Activated T-cell treated with anti-CD3 and anti-CD28 coated beads for 24 hours (primary cell): ENCODE measurements around the gene RFFL.

Experiments
- DNase-seq: peaks from one replicate; pipeline ENCODE4 v3.0.0-alpha.2; 2020; ENCODE audit warnings: low read depth

Gene RFFL

GRCh38 chr17:35080536-35080935, 17.0 kb upstream of the RFFL start:
- DNase-seq = no peak

DNA sequence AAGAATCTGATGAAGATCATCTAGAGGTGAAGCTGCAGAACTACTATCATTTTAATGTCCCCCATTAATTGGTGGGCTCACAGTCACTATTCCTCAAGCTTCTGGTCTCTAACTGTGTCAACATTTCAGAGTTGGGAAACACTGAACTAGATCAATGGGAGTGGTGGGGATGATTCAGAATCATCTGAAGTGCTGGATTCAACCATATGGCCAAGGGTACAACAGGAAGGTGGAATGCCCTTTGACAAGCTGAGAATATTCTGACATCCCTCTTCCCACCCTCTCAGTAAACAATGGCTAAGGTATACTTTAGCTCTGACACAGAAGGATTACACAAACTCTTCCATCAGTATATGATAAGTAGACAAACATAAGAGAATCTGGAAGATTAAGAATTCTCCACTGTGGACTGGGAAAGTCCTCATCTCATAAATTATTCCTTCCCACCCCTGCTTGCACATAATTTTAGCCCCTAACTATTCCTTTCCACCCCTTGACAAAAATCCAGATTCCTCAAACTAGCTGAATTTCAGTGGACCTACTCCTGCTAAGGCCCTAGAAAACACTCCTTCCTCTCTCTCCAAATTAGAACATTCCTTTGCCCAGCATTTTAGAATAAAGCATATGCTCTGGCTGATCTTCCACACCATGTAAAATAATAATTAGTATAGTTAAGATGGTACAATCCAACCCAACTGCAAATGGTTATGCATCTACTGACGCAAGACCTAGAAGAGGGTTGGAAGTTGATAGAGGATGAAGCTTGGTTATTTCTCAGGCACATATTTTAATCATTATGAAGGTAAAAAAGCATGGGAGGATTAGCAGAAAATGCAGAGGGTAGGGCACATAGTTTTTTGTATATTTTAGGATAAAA, 16.3 kb upstream of the RFFL start:
- no peak for DNase-seq

- no peak for DNase-seq
Measured at GRCh38 chr17:35076874-35077273, 13.4 kb upstream of the RFFL start.

GRCh38 chr17:35074711-35075707, 11.5 kb upstream of the RFFL start:
- no peak for DNase-seq

DNA sequence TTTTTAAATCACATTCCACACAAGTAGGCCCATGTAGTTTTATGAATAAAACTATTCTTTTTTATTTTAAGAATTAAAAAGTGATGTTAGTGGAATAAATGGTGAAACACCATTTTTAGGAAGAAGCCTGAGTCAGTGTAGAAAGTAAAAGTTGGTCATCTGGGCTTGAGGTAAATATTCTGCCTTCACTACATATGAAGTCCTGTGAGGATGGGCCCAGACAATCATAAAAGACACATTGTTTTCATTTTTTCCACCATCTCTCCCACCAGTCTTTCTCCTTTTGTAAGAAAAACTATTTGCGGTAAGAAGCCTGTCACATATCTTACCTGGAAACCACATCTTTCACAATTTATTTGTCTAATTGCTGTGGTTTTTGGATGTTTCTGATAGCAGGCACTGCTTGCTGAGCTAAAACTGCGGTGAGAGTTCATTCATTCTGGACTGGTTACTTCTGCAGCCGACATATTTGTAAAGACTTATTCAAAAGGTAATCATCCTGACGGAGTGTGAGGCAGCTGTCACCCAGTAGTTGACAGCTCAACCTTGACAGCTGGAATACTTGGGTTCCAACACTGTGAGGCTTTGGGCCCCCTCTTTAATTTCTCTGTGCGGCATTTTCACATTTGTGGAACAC, 10.6 kb upstream of the RFFL start:
- no peak for DNase-seq

DNA sequence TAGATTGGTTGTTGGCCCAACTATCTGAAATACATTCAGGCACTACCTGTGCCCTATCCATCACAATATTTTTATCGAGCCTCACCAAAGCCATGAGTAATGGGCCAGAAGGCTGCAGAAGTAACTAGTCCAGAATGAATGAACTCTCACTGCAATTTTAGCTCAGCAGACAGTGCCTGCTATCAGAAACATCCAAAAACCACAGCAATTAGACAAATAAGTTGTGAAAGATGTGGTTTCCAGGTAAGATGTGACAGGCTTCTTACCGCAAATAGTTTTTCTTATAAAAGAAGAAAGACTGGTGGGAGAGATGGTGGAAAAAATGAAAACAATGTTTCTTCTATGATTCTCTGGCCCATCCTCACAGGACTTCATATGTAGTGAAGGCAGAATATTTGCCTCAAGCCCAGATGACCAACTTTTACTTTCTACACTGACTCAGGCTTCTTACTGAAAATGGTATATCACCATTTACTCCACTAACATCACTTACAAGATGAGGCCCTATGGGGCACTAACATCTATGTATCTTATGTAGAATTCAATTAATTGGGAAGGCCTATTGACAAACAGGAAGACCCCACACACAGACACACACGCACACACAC, 9.8 kb upstream of the RFFL start:
- no peak for DNase-seq

GRCh38 chr17:35069311-35069710, 5.8 kb upstream of the RFFL start:
- DNase-seq = no peak

DNA sequence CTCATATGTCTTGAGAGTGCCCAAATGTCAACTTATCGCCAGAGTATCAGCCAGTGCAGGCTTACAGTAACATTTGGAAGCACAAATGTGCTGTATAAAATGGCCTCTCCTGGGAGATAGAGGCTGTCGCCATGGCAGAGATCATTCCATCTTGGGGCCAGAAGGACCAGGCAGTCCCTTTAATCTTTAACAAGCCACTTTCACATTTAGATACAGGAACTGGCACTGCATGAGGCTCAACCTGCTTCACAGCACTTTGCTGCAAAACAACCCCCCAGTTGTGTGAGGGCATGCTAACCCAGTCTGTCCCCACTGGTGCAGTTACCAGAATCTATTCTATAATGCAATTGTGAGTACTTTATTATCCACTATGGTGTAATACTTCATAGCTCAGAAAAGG, 4.7 kb upstream of the RFFL start:
- DNase-seq = no peak

- DNase-seq = no peak
Measured at GRCh38 chr17:35065880-35066279, 2.4 kb upstream of the RFFL start.

DNA sequence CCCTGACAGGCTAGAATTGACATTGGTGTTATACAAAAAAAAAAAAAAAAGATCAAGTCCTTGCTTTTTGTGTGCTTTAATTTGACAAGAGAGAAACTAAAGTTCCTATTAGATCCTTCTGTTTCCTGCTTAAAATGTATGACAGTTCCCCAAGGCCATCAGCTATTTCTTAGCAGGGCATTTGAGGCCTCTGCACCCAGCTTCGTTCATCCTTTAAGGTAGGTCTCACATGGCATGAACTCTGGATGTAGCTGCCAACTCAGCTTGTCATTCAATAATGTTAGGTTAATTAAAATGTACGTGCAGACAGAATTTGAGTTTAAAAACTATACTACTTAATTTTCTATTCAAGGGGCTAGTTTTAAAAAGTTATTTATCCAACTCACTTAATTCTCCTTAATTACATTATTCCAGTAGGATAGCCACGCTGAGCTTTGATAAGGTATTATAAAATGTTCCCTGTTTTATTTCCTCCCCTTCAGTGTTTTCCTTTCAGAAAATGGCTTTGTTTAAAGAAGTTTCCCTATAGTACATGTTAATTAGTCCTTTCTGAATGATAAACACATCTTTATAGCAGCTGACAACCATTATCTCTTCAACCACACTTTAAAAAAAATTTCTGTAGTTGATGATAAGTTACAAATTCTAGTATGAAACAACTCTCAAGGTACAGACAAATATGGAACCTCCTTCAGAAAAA, 1.2 kb upstream of the RFFL start:
- no peak for DNase-seq

- no peak for DNase-seq
Measured at GRCh38 chr17:35062308-35062707, 1.2 kb downstream of the RFFL start.

- DNase-seq = no peak
Measured at GRCh38 chr17:35057332-35057915, 6.1 kb downstream of the RFFL start.

DNA sequence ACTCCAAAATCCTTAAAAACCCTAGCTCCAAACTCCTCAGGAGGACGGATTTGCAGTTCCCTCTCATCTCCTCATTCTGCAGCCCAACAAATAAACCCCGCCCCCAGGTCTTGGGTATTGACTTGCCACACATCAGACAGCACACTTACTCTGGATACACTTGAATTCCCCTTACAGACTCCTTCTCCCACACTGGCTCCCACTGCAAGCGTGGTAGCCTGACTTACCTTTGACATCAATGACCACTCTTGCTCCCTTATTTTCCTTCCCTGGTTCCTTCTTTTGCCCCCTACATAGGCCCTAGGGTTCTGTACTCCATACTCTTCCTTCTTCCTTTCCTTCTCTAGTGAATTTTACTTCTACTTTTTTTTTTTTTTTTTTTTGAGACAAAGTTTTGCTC, 7.5 kb downstream of the RFFL start:
- DNase-seq = no peak

DNA sequence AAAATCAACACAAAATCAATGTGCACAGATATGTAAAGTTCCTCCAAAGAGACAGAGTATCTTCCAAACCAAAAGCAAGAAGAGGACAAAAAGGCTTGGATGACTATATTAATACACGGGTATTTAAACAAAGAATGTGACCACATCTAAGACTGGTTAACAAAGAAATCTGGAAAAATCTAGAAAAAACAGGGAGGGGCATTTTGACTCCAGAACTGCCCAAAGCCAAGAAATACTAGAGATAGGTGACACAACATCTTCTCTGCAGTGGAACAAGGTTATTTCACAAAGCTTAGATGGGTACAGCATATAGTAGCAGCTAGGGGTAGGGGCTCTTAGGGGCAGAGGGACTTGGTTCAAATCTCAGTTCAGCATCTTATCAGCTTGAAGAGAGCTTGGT, 10.3 kb downstream of the RFFL start:
- no peak for DNase-seq

DNA sequence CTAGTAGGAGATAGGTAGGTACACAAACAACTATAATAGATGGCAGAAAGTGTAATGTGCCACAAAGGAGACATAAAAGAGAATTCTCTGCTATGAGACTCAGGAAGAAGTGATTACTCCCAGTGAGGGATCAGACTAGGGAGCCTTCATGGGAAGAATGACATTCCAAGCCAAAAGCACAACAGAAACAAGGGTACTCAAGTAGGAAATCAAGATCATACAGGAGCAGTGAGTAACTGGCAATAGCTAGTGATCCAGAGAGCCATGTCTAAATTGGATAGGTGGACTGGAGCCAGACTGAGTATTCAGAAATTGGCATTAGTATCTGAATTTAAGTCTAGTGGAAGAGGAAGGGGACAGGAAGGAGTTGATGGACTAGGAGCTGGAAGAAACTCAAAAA, 10.7 kb downstream of the RFFL start:
- no peak for DNase-seq

DNA sequence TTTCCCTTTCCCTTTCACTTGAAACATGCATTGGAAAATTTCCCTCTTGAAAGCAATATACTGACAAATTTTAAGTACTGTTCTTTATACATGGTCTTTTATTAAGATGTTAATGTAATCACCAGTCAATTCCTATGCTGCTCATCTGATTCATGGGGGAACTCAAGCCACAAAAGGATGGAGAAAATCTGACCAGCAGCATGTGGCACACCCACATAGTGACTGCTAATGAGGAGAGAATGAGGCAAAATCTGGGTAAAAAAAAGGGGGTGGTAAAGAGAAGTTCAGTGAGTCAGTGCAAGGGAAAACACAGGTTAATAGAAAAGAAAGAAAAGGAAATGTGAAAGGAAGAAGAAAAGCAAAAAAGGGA, 11.3 kb downstream of the RFFL start:
- DNase-seq = no peak

GRCh38 chr17:35051579-35052240, 11.8 kb downstream of the RFFL start:
- DNase-seq = no peak

GRCh38 chr17:35051183-35051578, 12.3 kb downstream of the RFFL start:
- no peak for DNase-seq

DNA sequence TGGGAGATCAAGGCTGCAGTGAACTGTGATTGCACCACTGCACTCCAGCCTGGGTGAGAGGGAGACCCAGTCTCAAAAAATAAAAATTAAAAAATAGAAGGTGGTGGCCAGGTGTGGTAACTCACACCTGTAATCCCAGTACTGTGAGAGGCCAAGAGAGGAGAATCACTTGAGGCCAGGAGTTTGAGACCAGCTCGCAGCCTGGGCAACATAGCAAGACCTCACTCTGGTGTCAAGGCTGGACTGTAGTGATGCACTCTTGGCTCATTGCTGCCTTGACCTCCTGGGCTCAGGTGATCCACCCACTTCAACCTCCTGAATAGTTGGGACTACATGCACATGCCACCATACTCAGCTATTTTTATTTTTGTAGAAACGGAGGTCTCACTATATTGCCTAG, 13.3 kb downstream of the RFFL start:
- DNase-seq = no peak

DNA sequence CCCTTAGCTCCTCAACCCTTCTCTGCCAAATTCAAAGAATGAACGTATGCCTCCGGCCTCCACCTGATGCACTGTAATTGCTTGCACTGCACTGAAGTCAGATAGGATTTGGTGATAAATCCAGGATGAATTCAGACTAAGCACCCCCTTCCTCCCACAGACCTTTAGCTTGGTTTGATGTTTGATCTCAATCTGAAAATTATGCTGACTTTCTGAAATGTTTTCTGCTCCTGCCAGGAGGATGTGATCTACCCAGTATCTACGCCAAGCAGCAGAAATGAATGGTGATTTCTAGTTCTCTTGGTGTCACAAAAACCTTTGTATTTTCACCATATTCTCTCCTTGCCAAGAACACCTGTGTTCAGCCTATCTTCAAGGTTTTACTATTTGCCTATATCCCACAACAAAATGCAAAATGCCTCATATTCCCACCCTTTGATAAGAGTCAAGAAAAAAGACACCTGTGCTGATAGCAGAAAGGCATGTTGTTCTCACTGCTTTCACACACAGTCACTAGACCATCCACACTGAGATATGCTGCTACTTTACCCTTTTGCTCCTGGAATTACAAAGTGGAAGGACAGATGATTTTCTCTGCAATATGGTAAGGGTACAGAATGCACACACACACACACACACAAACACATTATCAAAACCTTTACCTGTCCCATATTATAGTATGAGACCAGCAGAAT, 14.7 kb downstream of the RFFL start:
- DNase-seq = no peak
